GM21360 (cell line): ENCODE measurements around the gene ZNF716.
"Not testable (repeated sequence)": the region's sequence is repeated elsewhere in the genome, so short reads cannot be mapped to it uniquely, and the experiment has no call there.

ENCODE experiments used
- ATAC-seq: cut with Tn5 transposase; IDR thresholded peaks from one replicate; pipeline ENCODE4 v1.9.1; 2021; ENCODE audit warnings: mild to moderate bottlenecking, moderate library complexity; ENCODE audit not compliant: unreplicated experiment

Gene ZNF716

DNA sequence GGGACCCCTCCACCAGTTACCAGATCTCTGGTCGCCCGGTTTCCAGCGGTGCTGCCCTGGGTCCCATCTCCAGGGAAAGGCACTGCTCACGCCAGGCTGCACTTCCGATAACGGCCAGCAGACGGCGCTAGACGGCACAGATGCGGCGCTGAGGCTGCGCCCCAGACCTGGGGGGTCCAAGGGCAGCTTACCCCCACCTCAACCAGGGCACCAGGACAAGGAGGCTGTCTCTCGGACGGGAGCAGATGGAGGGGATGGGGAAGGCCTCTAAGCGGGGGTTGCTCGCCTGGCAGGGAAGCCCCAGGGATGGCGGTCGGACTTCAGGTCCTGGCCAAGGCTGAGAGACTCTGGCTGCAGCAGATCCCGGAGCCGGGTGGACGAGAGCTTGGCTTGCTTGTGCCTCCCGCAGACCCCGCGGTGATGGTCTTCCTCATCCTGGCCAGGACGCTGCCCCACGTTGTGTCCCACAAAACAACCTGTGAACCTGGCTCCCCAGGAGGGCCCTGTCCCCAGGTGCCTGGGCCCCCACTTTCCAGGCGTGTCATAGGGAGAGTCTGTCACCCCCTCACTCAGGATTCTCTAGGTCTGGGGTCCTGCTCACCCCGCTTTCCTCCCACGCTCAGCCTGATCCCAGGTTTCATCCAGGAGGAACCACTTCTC is 23.9 kb upstream of the ZNF716 start:
- no peak for ATAC-seq

GRCh38 chr7:57426629-57427003 is 23.4 kb upstream of the ZNF716 start:
- no peak for ATAC-seq

GRCh38 chr7:57427146-57427545 is 22.8 kb upstream of the ZNF716 start:
- ATAC-seq = no peak

GRCh38 chr7:57427594-57427993 is 22.4 kb upstream of the ZNF716 start:
- ATAC-seq = no peak

DNA sequence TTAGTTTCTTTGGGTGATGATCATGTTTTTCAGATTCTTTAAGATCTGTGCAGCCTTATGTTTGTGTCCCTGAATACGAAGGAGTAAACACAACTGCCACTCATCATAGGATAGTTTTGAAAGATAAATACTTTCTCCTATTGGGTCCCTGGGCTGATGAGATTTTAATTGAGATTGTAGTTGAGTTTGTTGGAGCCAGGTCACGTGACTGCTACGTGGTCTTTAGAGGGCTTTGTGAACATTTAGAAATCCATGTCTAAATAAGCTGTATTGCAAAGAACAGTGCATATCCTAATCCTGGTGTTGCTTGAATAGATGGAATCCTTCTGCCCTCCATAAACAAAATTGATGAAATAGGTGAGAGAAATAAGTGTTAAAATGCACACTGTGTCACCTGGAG is 17.4 kb upstream of the ZNF716 start:
- no peak for ATAC-seq

DNA sequence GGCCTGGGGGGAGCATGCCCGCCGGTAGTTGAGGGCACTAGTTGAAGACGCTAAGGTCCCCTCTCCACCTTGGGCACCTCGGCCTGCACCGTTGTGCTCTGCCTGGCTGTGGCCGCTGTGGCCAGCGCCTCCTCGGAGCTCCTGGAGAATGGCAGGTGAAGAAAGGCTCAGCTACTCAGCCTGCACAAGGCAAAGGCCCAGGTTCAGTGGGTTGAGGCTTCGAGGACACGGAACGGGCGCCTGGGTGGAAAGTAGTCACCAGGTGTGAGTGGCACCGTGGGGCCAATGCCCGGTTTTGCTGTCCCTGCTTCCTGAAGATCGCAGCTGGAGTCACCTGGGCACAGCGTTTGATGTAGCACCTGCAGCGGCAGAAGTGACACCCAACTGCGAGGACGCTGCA is 12.4 kb upstream of the ZNF716 start:
- ATAC-seq = no peak

- no peak for ATAC-seq
Observed at GRCh38 chr7:57438244-57438643, 11.7 kb upstream of the ZNF716 start.

GRCh38 chr7:57443567-57443966 is 6.4 kb upstream of the ZNF716 start:
- ATAC-seq = no peak

DNA sequence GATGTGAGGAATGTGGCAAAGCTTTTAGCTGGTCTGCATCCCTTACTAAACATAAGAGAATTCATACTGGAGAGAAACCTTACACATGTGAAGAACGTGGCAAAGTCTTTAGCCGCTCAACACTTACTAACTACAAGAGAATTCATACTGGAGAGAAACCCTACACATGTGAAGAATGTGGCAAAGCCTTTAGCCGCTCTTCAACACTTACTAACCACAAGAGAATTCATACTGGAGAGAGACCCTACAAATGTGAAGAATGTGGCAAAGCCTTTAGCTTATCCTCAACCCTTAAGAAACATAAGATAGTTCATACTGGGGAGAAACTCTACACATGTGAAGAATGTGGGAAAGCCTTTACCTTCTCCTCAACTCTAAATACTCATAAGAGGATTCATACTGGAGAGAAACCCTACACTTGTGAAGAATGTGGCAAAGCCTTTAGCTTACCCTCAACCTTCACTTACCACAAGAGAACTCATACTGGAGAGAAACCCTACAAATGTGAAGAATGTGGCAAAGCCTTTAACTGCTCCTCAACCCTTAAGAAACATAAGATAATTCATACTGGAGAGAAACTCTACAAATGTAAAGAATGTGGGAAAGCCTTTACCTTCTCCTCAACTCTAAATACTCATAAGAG is 19.3 kb downstream of the ZNF716 start:
- not testable (repeated sequence) for ATAC-seq

DNA sequence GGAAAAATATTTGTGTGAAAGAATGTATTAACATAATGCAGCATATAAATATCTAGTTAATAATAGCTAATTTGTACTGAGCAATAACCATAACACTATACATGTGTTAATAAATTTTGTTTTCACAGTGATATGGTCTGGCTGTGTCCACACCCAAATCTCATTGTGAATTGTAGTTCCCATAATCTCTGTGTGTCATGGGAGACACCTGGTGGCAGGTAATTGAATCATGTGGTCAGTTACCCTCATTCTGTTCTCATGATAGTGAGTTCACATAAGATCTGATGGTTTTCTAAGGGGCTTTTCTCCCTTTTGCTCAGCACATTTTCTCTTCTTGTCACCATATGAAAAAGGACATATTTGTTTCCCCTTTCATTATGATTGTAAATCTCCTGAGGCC is 30.3 kb downstream of the ZNF716 start:
- not testable (repeated sequence) for ATAC-seq

- ATAC-seq = not testable (repeated sequence)
Observed at GRCh38 chr7:57485022-57485421, 35.0 kb downstream of the ZNF716 start.

DNA sequence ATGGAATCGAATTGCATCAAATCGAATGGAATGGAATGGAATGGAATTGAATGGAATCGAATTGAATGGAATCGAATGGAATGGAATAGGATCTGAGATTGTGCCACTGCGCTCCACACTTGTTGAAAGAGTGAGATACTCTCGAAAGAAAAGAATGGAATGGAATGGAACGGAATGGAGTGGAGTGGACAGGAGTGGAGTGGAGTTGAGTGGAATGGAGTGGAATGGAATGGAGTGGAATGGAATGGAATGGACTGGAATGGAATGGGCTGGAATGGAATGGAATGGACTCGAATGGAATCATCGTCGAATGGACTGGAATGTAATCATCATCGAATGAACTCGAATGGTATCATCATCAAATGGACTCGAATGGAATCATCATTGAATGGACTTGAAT is 38.0 kb downstream of the ZNF716 start:
- no peak for ATAC-seq

- ATAC-seq = not testable (repeated sequence)
Observed at GRCh38 chr7:57495111-57495510, 45.1 kb downstream of the ZNF716 start.

GRCh38 chr7:57496395-57496794 is 46.4 kb downstream of the ZNF716 start:
- no peak for ATAC-seq

DNA sequence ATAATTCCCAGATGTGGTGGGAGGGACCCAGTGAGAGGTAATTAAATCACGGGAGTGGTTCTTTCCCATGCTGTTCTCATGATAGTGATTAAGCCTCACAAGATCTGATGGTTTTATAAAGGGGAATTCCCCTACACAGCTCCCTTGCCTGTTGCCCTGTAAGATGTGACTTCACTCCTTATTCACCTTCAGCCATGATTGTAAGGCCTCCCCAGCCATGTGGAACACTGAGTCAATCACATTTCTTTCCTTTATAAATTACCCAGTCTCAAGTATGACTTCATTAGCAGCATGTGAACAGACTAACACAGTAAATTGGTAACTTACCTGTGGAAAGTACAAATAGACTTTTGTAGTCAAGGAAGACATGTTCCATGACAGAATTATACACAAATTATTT is 55.2 kb downstream of the ZNF716 start:
- no peak for ATAC-seq
